Endothelial cell of umbilical vein (primary cell): ENCODE results near the gene PSMB8. TPM values are rescaled to one million over a fixed set of nuclear protein-coding genes. Genes with fewer than 3 reads are reported as not detected.

Experiments used
- BruUV-seq: library from RNA; stranded (reverse); fragments of 400-500 nt; replicated peaks from 2 replicates; lab custom pipeline; 2021; lab: Mats Ljungman, UMichigan
- CTCF ChIA-PET: fragments of 300-600, 350-600 bp; sonication (Branson Sonifier 250); formaldehyde crosslinking; loops from one replicate; lab custom pipeline; 2021; ENCODE audit warnings: antibody characterized with exemption, inconsistent platforms; lab: Charles Lee
- POLR2A ChIA-PET: fragments of 300-600, 350-600 bp; sonication (Branson Sonifier 250); formaldehyde crosslinking; loops from one replicate; lab custom pipeline; 2021; ENCODE audit warnings: antibody characterized with exemption, inconsistent platforms; lab: Charles Lee
- DNase-seq: peaks from one replicate; pipeline ENCODE4 v3.0.0-alpha.2; 2011; ENCODE audit warnings: low read depth, low spot score
- FAIRE-seq: peaks from 2 replicates; lab custom pipeline; 2011; peaks lifted over from hg19 to GRCh38; lab: Jason Lieb, UNC
- H2AFZ ChIP-seq: 2 replicates; pipeline ENCODE4 v1.6.0; 2012; ENCODE audit warnings: low read depth, low read length, control low read depth, inconsistent platforms
- H3K27ac ChIP-seq: 2 replicates; pipeline ENCODE4 v1.5.1; 2011; ENCODE audit warnings: low read depth, mild to moderate bottlenecking, control low read depth, low read length, moderate library complexity; ENCODE audit not compliant: insufficient read depth
- H3K27me3 ChIP-seq, 2 experiments: 2 replicates each; pipeline versions ENCODE4 v1.6.0 to v1.6.1; 2011; ENCODE audit warnings: low read length in 2 of 2, mixed read lengths in 1 of 2; ENCODE audit not compliant: control insufficient read depth in 2 of 2, insufficient read depth in 2 of 2
- H3K36me3 ChIP-seq, 2 experiments: 2 replicates in 1 of 2; 3 replicates in 1 of 2; pipeline ENCODE4 v1.5.1; 2011; ENCODE audit warnings: low read length in 2 of 2, mild to moderate bottlenecking in 1 of 2, moderate library complexity in 1 of 2; ENCODE audit not compliant: control insufficient read depth in 2 of 2, insufficient read depth in 2 of 2; ENCODE audit errors: extremely low read depth in 1 of 2
- H3K4me1 ChIP-seq: 3 replicates; pipeline ENCODE4 v1.5.1; 2011; ENCODE audit warnings: mild to moderate bottlenecking, low read length; ENCODE audit not compliant: control insufficient read depth, insufficient read depth; ENCODE audit errors: extremely low read depth
- H3K4me2 ChIP-seq: 2 replicates; pipeline ENCODE4 v1.6.1; 2011; ENCODE audit warnings: low read length, control low read depth, mixed read lengths; ENCODE audit not compliant: insufficient read depth
- H3K4me3 ChIP-seq, 3 experiments: fragments of 200-600 bp in 1 of 3; sonication (generic), shearing (Covaris generic) in 1 of 3; replicated peaks in 1 of 3; 2 replicates each; pipeline ENCODE4 v1.5.1; 2011 to 2016; ENCODE audit warnings: control low read depth in 3 of 3, low read length in 3 of 3, mild to moderate bottlenecking in 2 of 3, inconsistent platforms in 1 of 3, low read depth in 1 of 3, moderate library complexity in 1 of 3; ENCODE audit not compliant: insufficient read depth in 1 of 3
- H3K79me2 ChIP-seq: 2 replicates; pipeline ENCODE4 v1.6.0; 2012; ENCODE audit warnings: low read length, inconsistent platforms; ENCODE audit not compliant: control insufficient read depth, insufficient read depth
- H3K9ac ChIP-seq: replicated peaks from 2 replicates; pipeline ENCODE3; 2011; ENCODE audit warnings: low read length, control low read depth; ENCODE audit not compliant: insufficient read depth; ENCODE audit errors: extremely low read depth
- H3K9me1 ChIP-seq: replicated peaks from 3 replicates; pipeline ENCODE4 v1.6.0; 2011; ENCODE audit warnings: mild to moderate bottlenecking, low read length; ENCODE audit not compliant: control insufficient read depth, insufficient read depth; ENCODE audit errors: extremely low read depth
- H3K9me3 ChIP-seq: replicated peaks from 2 replicates; pipeline ENCODE4 v1.5.1; 2012; ENCODE audit warnings: low read length, inconsistent platforms; ENCODE audit not compliant: control insufficient read depth, insufficient read depth
- H4K20me1 ChIP-seq: replicated peaks from 2 replicates; pipeline ENCODE3; 2011; ENCODE audit warnings: mild to moderate bottlenecking, low read length; ENCODE audit not compliant: control insufficient read depth, insufficient read depth; ENCODE audit errors: extremely low read depth
- CTCF ChIP-seq, 2 donors: IDR thresholded peaks; 1 replicate in 1 of 2; 2 replicates in 1 of 2; pipeline ENCODE4 v1.5.1; 2011; ENCODE audit warnings: low read length in 2 of 2, mild to moderate bottlenecking in 2 of 2, moderate library complexity in 2 of 2, control low read depth in 1 of 2, inconsistent platforms in 1 of 2, low read depth in 1 of 2; ENCODE audit not compliant: insufficient read depth in 1 of 2; ENCODE audit errors: extremely low read depth in 1 of 2
- EZH2 ChIP-seq: IDR thresholded peaks from 2 replicates; pipeline ENCODE4 v1.6.1; 2012; ENCODE audit warnings: borderline replicate concordance, low read depth, mild to moderate bottlenecking, moderate library complexity, low read length, inconsistent platforms; ENCODE audit not compliant: severe bottlenecking
- FOS ChIP-seq: IDR thresholded peaks from 2 replicates; pipeline ENCODE4 v1.6.1; 2011; ENCODE audit warnings: mild to moderate bottlenecking, low read length, moderate library complexity, borderline replicate concordance; ENCODE audit not compliant: insufficient read depth
- GATA2 ChIP-seq: IDR thresholded peaks from 2 replicates; pipeline ENCODE4 v1.7.0; 2011; ENCODE audit warnings: low read depth, mild to moderate bottlenecking, moderate library complexity, mixed read lengths, low read length; ENCODE audit not compliant: insufficient read length, insufficient read depth
- JUN ChIP-seq: IDR thresholded peaks from 2 replicates; pipeline ENCODE4 v1.6.1; 2011; ENCODE audit warnings: borderline replicate concordance, low read depth; ENCODE audit not compliant: insufficient read length, insufficient read depth
- MAX ChIP-seq: IDR thresholded peaks from 2 replicates; pipeline ENCODE4 v1.6.1; 2011; ENCODE audit not compliant: insufficient read depth, insufficient read length
- MYC ChIP-seq: IDR thresholded peaks from one replicate; pipeline ENCODE4 v1.6.1; 2011; ENCODE audit warnings: mild to moderate bottlenecking, low read depth, low read length
- POLR2A ChIP-seq: IDR thresholded peaks from 2 replicates; pipeline ENCODE4 v1.6.1; 2012; ENCODE audit warnings: low read depth, mild to moderate bottlenecking, control low read depth, low read length
- POLR2AphosphoS5 ChIP-seq: IDR thresholded peaks from 2 replicates; pipeline ENCODE4 v1.6.1; 2012; ENCODE audit warnings: low read depth, mild to moderate bottlenecking, control low read depth, low read length, moderate library complexity; ENCODE audit not compliant: insufficient read depth
- dilution Hi-C: fragments of 300-500 bp; cut with MboI; formaldehyde crosslinking; loops from one replicate; pipeline ENCODE4 v1.15.0; 2019; ENCODE audit warnings: low sequenced_read_pairs; ENCODE audit not compliant: extremely low pct_ligation_motif_present
- intact Hi-C: fragments of 100-400 bp; cut with micrococcal nuclease; formaldehyde crosslinking; loops from one replicate; pipeline ENCODE4 v1.10.0; 2022
- polyA plus RNA-seq, 4 experiments: library from polyadenylated mRNA; depleted of rRNA in 3 of 4; stranded (reverse) in 3 of 4; unstranded in 1 of 4; fragments of >200 nt; gene quantifications; 2 replicates each; pipeline versions ENCODE4 v1.2.1 to v1.2.3, GENCODE V29; 2011 to 2012; ENCODE audit warnings: missing spikeins in 1 of 4
- total RNA-seq: library from RNA; stranded (reverse); gene quantifications from 2 replicates; pipeline ENCODE4 v1.2.3, GENCODE V29; 2021

PSMB8 gene
- total and polyA plus RNA-seq, 2 donors (not counting 3 experiments of a cell fraction or from before 2014, with no cell fraction given), result 40.1 to 49.4 TPM

GRCh38 chr6:32830936-32831335 lies 12.9 kb downstream of the PSMB8 start:
- dilution Hi-C loops (no loop called here), intact Hi-C loops (no loop called here)
- Histone ChIP-seq H3K27ac (no peak overlapping the region), H3K9me1 (no peaks in the 10 kb centered on the region), H3K4me1 (no peaks in the 10 kb centered on the region), H3K79me2 (no peaks in the 10 kb centered on the region), H3K9ac (no peak overlapping the region), H3K4me3 (no peak overlapping the region), H2AFZ (no peak overlapping the region), H3K9me3 (no peaks in the 10 kb centered on the region), H3K36me3 (peaks cover 5 to 10% of the 10 kb centered on the region in 2 experiments), H3K27me3 (no peaks in the 10 kb centered on the region), H3K4me2 (no peak overlapping the region), H4K20me1 (no peaks in the 10 kb centered on the region)
- POLR2A ChIA-PET, result no interaction called here
- CTCF ChIA-PET, result interaction anchor here (1.8 to 1.9 kb wide), 2 partner anchors 37 to 41 kb away, joined by 5 to 7 read pairs; no protein-coding TSS in a partner anchor
- no TSS peak for BruUV-seq
- FAIRE-seq, result no peak
- TF ChIP-seq POLR2AphosphoS5 (no peak), JUN (no peak), GATA2 (no peak), MYC (no peak), FOS (no peak), EZH2 (no peak), CTCF (IDR thresholded peaks at IDR 0.05; ENCODE audit: extremely low read depth in 1 of 2, insufficient read depth in 1 of 2, low read depth in 1 of 2, low read length in 2 of 2) (no peak), MAX (no peak), POLR2A (no peak)
- DNase-seq, result no peak
